Type B pancreatic cell (in vitro differentiated cells): ENCODE data around the gene POLDIP3. TPM values are rescaled to one million over a fixed set of nuclear protein-coding genes. Genes with fewer than 3 reads are reported as not detected.
A peak's percentile ranks its signal among the peaks of the same experiment; 100 is the strongest.
"Not testable (repeated sequence)": the region's sequence is repeated elsewhere in the genome, so short reads cannot be mapped to it uniquely, and the experiment has no call there.

Source experiments
- DNase-seq: peaks from one replicate; pipeline ENCODE4 v3.0.0; 2021; ENCODE audit warnings: mixed read lengths; ENCODE audit not compliant: unreplicated experiment; ENCODE audit errors: extremely low spot score
- H3K27ac Mint-ChIP-seq: 2 replicates; pipeline ENCODE4 v1.8.0; 2021; ENCODE audit warnings: mild to moderate bottlenecking, mixed read lengths
- H3K27me3 Mint-ChIP-seq: 2 replicates; pipeline ENCODE4 v1.8.0; 2021; ENCODE audit warnings: mixed read lengths
- H3K36me3 Mint-ChIP-seq: 2 replicates; pipeline ENCODE4 v1.8.0; 2021; ENCODE audit warnings: mixed read lengths
- H3K4me1 Mint-ChIP-seq: one replicate; pipeline ENCODE4 v1.8.0; 2021; ENCODE audit warnings: mixed read lengths; ENCODE audit not compliant: unreplicated experiment
- H3K4me3 Mint-ChIP-seq: 2 replicates; pipeline ENCODE4 v1.8.0; 2021; ENCODE audit warnings: mild to moderate bottlenecking, mixed read lengths
- H3K9me3 Mint-ChIP-seq: 2 replicates; pipeline ENCODE4 v1.8.0; 2021; ENCODE audit warnings: mixed read lengths
- total RNA-seq: library from RNA; stranded (reverse); gene quantifications from 2 replicates; pipeline ENCODE4 v1.2.1, GENCODE V29; 2021; ENCODE audit warnings: low replicate concordance
- TF ChIP-seq, protein P1 (sequence below): fragments of 200-600 bp; sonication (generic); conservative IDR thresholded peaks from 2 replicates; pipeline ENCODE4 v1.5.0; 2021; ENCODE audit warnings: antibody characterized with exemption, mild to moderate bottlenecking

POLDIP3 gene
- total RNA-seq, 1 donor from 2014 or later = 86.9 TPM

GRCh38 chr22:42619261-42620063, 4.8 kb upstream of the POLDIP3 start:
- DNase-seq = no peak
- no peaks in the 10 kb centered on the region for H3K9me3 Mint-ChIP-seq
- peaks cover 21% of the 10 kb centered on the region for H3K4me1 Mint-ChIP-seq
- H3K4me3 Mint-ChIP-seq = no peak overlapping the region
- H3K36me3 Mint-ChIP-seq = peaks cover 3% of the 10 kb centered on the region
- TF ChIP-seq, protein P1, sequence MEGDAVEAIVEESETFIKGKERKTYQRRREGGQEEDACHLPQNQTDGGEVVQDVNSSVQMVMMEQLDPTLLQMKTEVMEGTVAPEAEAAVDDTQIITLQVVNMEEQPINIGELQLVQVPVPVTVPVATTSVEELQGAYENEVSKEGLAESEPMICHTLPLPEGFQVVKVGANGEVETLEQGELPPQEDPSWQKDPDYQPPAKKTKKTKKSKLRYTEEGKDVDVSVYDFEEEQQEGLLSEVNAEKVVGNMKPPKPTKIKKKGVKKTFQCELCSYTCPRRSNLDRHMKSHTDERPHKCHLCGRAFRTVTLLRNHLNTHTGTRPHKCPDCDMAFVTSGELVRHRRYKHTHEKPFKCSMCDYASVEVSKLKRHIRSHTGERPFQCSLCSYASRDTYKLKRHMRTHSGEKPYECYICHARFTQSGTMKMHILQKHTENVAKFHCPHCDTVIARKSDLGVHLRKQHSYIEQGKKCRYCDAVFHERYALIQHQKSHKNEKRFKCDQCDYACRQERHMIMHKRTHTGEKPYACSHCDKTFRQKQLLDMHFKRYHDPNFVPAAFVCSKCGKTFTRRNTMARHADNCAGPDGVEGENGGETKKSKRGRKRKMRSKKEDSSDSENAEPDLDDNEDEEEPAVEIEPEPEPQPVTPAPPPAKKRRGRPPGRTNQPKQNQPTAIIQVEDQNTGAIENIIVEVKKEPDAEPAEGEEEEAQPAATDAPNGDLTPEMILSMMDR = no peak
- H3K27me3 Mint-ChIP-seq = no peaks in the 10 kb centered on the region
- no peak overlapping the region for H3K27ac Mint-ChIP-seq

DNA sequence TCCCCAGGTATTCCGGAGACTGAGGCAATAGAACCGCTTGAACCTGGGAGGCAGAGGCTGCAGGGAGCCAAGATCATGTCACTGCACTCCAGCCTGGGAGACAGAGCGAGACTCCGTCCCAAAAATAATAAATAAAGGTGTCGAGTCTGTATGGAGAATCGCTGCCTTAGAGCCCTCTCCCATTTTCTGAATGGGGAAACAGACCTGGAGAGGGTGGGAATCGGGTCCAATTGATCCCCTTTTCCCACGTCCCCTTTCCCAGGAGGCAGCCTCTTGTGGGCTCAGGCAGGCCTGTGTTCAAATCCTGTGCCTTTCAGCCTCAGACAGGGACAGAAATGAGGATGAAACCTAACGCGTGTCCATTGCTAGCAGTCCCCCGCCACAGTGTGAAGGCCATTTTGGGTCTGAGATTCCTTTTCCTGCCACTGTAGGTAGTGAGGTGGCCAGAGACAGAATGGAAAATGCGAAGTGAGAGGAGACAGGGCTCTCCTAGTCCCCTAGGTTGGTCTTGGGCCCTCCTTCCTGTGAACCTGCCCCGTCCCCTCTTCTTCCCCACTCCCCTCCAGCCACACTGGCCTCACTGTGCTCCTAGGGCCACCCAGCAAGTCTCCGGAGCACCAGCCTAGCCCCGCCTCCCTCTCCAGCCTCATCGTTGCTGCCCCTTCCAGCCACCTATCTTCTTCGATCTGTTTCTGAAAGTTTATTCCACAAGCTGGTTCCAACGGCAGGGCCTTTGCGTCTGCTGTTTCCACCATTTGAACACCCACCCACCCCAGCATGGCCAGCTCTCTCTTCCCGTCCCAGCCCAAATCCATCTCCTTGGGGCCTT, 2.7 kb upstream of the POLDIP3 start:
- TF ChIP-seq, protein P1 = no peak
- peak overlapping the region; percentile 63 for H3K27ac Mint-ChIP-seq
- H3K4me1 Mint-ChIP-seq = peaks cover 31% of the 10 kb centered on the region
- no peaks in the 10 kb centered on the region for H3K9me3 Mint-ChIP-seq
- no peak overlapping the region for H3K4me3 Mint-ChIP-seq
- H3K27me3 Mint-ChIP-seq = no peaks in the 10 kb centered on the region
- DNase-seq = no peak
- H3K36me3 Mint-ChIP-seq = peaks cover 9% of the 10 kb centered on the region

GRCh38 chr22:42615860-42616175, 1.1 kb upstream of the POLDIP3 start:
- H3K27me3 Mint-ChIP-seq, H3K9me3 Mint-ChIP-seq, DNase-seq, H3K36me3 Mint-ChIP-seq: not testable (repeated sequence)
- peak overlapping the region; percentile 100 for H3K27ac Mint-ChIP-seq
- H3K4me1 Mint-ChIP-seq = peaks cover 25% of the 10 kb centered on the region
- H3K4me3 Mint-ChIP-seq = peak overlapping the region; percentile 96

- Mint-ChIP-seq H3K4me1 (peaks cover 27% of the 10 kb centered on the region), H3K4me3 (peak overlapping the region; percentile 96), H3K9me3 (no peaks in the 10 kb centered on the region), H3K27ac (peak overlapping the region; percentile 100), H3K27me3 (no peaks in the 10 kb centered on the region), H3K36me3 (peaks cover 9% of the 10 kb centered on the region)
- DNase-seq = peak; percentile 87
- TF ChIP-seq, protein P1 = no peak
Observed at GRCh38 chr22:42615092-42615859, 593 bp upstream of the POLDIP3 start.

GRCh38 chr22:42613872-42614301, 796 bp downstream of the POLDIP3 start:
- no peak for DNase-seq
- H3K36me3 Mint-ChIP-seq = peaks cover 9% of the 10 kb centered on the region
- peak overlapping the region; percentile 100 for H3K27ac Mint-ChIP-seq
- no peaks in the 10 kb centered on the region for H3K9me3 Mint-ChIP-seq
- H3K4me1 Mint-ChIP-seq = peaks cover 41% of the 10 kb centered on the region
- no peaks in the 10 kb centered on the region for H3K27me3 Mint-ChIP-seq
- H3K4me3 Mint-ChIP-seq = peak overlapping the region; percentile 94
- TF ChIP-seq, protein P1 = no peak
